HG03469 (cell line): ENCODE measurements around the gene RNF8.
A peak's percentile ranks its signal among the peaks of the same experiment; 100 is the strongest.
"Not testable (repeated sequence)": the region's sequence is repeated elsewhere in the genome, so short reads cannot be mapped to it uniquely, and the experiment has no call there.

Experiments
- ATAC-seq: cut with Tn5 transposase; IDR thresholded peaks from one replicate; pipeline ENCODE4 v1.9.1; 2021; ENCODE audit warnings: mild to moderate bottlenecking, moderate library complexity, moderate number of reproducible peaks; ENCODE audit not compliant: unreplicated experiment

Gene RNF8, protein sequence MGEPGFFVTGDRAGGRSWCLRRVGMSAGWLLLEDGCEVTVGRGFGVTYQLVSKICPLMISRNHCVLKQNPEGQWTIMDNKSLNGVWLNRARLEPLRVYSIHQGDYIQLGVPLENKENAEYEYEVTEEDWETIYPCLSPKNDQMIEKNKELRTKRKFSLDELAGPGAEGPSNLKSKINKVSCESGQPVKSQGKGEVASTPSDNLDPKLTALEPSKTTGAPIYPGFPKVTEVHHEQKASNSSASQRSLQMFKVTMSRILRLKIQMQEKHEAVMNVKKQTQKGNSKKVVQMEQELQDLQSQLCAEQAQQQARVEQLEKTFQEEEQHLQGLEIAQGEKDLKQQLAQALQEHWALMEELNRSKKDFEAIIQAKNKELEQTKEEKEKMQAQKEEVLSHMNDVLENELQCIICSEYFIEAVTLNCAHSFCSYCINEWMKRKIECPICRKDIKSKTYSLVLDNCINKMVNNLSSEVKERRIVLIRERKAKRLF

DNA sequence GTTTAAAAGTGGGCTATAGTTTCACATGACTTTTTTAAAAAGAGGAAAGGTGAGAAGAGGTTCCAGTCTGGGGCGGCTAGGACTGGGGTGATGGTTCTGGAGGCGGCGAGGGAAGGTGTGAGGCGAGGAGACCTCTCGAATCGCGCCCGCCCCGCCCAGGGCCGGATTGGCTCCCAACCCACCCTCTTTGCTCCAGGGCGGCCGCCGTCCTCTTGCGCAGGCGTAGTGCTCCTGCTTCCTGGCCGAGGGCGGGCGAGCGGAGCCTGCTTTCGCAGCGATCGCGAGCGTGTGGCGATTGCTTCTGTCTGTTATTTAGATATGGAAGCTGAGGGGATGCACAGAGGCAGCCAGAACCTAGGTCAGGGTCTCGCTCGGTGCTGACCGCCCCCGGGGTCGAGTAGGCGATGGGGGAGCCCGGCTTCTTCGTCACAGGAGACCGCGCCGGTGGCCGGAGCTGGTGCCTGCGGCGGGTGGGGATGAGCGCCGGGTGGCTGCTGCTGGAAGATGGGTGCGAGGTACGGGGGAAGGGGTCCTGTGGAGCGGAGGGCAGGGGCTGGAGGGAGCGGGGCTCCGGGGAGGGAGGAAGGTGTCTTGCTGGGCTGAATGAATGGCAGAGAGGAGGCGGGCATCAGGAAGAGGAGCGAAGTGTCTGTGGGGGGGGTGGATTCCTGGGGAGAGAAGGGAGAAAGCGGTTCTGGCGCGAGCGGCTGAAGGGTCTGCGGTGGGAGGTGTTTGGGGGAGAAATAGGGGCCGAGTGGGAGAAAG, at the start of gene RNF8:
Gene RNF8 (plus strand): TSS at position 223 of the 765 bp plus-strand sequence. CDS start 182 bp downstream, at position 405.
- ATAC-seq: peak; percentile 80

DNA sequence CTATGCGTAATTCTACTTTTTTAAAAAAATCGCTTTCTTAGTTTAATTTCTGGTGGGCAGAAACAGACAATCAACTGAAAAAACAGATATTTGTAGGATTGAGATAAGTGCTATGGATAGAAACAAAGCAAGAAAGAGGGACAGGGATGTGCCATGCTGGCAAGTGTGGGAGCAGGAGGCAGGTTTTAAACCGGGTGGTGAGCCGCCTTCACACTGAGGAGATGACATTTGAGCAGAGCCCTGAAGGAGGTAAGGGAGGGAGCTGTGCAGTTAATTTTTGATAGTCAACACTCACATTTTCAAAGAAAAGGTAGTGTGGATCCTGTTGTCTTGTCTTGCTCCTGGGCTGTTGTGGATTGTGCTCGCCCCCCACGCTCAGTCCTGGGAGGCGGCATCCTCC, 49.0 kb upstream of the RNF8 start:
- no peak for ATAC-seq

DNA sequence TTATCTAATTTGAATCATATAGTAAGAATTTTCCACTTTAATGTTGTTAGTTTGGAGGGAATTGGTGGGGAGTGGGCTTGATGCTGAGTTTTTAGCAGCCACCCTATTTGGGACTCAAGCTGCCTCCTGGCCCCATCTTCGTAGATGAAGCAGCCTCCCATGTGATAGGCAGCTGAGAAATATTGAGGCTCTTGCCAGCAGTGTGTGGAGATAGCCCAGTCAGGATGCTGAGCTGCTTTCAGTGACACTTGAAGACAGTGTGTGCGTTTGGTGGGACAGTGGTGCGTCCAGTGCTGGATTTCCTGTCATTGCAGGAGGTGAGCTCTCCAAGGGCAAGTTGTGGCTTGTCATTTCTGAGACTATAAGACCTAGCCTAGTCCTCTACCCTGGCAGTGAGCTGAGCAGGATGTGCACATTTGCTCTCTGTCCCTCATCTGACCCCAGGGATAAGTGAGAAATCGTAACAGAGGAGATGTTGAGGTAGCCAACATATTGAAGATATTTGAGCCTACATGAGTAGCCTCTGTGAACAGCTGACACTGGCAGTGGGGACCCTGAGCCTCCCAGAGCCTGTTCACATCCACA, 47.9 kb upstream of the RNF8 start:
- no peak for ATAC-seq

GRCh38 chr6:37306624-37307222, 47.1 kb upstream of the RNF8 start:
- no peak for ATAC-seq

GRCh38 chr6:37307484-37307883, 46.3 kb upstream of the RNF8 start:
- not testable (repeated sequence) for ATAC-seq

DNA sequence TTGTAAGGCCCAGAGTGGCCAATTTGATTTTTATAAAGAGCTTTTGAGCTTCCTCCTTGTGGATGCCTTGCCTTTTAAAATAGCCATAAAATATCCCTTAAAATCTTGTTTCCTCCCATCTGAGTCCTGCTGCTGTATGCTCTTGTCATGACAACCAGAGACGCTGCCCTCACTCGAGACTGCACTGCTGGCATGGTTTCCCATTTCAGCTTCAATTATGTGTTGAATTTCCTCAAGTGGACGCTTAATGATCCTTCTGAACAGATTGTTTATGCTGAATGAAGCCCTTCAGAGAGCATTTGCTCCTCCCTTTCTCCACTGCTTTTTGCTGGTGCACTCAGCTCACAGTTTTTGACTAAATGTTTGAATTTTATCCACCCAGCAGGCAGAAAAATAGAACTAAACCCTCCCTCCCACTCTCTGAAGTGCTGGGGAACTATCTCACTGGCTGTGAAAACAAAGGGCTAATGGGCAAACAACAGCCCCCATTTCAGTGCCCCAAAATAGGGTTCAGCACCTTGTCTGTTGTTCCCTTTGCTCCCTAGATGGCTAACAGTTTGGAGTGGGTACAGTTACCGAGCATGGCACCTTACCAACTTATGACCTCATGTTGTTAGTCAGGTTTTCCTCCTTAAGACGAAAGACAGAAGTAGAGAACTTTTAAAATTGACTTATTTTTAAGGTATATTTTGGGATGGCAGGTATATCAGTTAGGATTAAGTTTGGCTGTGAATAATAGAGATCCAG, 45.5 kb upstream of the RNF8 start:
- no peak for ATAC-seq

DNA sequence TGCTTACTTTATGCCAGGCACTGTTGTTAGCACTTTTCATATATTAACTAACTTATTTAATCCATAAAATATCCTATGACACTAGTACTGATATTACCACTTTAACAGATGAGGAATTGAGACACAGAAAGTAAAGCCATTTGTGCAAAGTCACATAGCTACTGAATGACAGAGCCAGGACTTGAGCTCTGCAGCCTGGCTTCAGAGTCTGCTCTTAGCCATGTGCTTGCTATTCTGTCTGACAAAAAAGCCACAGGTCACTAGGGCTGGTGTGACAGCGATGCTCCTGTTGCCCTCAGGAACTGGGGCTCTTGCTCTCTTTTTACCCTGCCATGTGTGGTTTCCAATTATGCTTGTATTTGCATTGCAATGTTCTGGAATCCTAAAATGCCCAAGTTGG, 44.7 kb upstream of the RNF8 start:
- ATAC-seq: no peak

DNA sequence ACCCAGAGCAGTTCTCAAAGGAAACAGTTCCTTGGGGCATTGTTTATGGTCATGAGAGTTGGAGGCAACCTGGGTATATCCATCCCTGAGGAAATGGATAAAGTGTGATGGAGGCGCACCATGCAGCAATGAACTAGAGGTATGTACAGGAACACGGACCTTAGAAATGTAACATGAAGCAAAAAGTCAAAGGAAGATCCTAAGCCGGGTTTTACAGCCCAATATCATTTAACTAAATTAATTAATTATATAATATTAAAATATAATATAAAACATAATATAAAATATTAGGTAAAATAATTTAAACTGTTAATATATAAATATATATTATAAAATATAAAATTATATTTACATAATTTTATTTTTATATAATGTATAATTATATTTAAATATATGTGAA, 44.1 kb upstream of the RNF8 start:
- ATAC-seq: no peak

- ATAC-seq: no peak
Observed at GRCh38 chr6:37310966-37311365, 42.8 kb upstream of the RNF8 start.

DNA sequence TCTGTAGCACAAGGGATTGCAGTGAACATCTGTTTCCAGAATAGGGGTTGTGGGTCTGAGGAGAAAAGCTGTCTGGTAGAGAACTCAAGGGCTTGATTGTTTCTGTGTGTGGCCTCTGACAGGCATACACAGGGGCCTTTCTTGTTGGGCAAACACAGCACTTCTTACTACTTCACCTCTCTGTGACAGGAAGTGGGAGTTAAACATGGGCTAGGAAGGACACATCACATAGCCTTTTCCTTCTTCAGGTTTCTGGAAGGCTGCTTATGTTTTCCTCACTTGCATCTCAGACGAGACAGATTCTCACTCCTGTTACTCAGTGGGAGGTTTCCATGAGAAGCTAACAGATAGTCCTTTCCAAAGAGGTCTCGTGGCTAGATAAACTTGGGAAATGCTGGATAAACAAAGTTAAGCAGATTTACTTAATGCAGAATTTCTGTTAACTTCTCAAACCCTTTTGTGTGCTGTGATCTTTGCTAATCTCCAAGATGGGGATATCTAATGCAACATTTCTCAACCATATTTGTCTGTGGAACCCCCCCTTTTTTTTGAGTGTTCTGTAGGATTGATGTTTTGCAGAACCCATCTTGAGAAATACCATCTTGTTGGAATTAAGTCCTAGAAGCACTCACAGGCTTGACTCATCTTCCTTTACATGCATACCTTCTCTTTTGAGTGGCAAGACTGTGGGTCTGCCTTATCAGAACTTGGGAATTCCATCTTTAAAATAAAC, 41.9 kb upstream of the RNF8 start:
- ATAC-seq: no peak

DNA sequence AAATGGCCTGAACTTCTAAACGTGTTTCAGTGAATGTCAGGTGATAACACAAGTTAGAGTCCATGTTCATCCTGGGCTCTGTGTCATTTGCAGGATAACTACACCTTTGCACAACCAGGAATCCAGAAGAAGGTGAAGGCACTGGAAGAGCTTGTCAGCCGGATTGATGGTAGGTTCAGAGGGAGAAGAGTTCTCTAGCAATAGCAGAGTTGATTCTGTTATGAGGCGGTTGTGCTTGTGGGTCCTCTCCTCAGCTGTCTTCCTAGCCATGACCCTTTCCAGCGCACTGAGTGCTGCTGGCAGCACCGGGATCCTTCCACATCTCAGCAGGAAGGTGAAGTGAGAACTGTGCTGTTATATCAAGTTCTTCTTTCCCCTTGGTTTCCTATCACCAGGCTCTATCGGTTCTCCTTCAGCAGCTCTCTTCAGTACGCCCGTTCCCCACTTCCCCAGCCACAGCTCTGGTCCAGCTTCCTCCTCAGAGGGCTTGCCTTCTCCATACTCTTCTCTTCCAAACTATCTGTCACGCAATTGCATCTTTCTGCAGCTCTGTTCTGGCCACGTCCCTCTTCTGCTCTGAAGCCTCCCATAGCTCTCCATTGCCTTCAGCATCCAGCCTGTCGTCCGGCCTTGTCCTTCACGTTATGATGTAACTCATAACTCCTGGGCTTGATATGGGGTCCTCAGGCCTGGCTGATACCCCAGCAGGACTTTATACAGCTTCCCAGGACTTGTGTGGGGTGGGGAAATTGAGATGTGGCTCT, 39.9 kb upstream of the RNF8 start:
- ATAC-seq: no peak

DNA sequence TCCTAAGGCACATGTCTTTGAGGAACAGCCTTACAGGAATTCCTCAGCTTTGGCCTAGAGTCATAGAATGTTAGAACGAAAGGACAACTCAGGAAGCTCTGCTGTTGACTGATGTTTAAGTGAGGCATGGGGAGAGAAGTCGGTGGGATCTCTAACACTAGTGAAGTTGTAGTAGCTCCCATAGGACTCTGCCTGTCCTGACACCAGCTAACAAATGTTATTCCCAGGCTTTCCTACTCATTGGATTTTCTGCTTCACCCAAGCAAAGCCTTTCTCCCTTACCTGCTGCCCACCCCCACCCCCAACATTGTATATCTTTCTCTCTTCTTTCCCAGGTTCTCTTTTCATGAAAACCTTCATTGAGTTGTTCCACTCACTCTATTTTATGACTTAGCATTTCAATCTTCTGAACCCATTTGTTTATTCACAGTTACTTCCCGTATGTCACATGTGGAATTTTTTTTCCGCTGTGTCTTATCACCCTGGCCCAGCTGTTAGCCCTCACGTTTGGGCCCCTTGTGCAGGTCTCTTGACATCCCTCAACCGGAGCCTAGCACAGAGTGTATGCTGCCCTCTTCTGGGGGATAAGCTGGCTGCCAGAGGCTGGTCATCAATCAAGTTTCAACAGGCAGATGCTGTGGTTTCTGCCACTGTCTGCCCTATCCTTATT, 39.2 kb upstream of the RNF8 start:
- ATAC-seq: no peak

DNA sequence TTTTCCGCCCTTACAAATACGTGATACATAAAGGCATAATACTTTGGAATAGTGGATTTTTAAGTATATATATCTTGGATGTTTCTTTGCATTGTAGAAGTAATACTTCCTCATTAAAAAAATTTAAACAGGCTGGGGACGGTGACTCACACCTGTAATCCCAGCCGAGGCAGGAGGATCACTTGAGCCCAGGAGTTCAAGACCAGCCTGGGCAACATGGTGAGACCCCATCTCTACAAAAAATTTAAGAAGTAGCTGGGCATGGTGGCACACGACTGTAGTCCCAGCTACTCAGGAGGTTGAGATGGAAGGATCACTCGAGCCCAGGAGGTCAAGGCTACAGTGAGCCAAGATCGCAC, 38.6 kb upstream of the RNF8 start:
- ATAC-seq: no peak

- no peak for ATAC-seq
Observed at GRCh38 chr6:37316071-37316470, 37.7 kb upstream of the RNF8 start.

- ATAC-seq: no peak
Observed at GRCh38 chr6:37317312-37318038, 36.3 kb upstream of the RNF8 start.

DNA sequence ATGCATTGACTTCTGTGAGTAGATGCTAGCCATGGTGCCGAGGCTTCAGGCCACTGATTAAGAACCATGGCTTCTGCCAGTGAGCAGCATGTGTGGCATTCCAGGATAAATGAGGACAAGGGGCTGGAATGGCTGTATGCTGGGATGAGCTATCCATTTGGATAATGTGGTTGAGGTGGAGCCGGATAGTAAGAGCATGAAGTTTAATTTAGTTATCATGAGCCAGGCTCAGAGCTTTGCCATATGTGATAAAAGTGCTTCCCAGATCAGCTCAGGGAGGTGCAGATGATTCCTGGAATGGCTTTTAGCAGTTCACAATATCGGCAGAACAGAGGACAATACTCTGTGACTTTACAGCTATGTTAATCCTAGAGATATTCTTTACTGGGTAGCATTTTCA, 34.6 kb upstream of the RNF8 start:
- no peak for ATAC-seq

GRCh38 chr6:37319856-37320480, 33.8 kb upstream of the RNF8 start:
- no peak for ATAC-seq

GRCh38 chr6:37320646-37321045, 33.1 kb upstream of the RNF8 start:
- no peak for ATAC-seq
